22Rv1 (cell line): ENCODE measurements around the gene POTEF.
"Not testable (repeated sequence)": the region's sequence is repeated elsewhere in the genome, so short reads cannot be mapped to it uniquely, and the experiment has no call there.

ENCODE experiments used
- CTCF ChIP-seq: fragments of 450-650 bp; IDR thresholded peaks from 2 replicates; pipeline ENCODE4 v1.5.1; 2017; ENCODE audit warnings: mild to moderate bottlenecking
- ZFX ChIP-seq: fragments of 450-650 bp; IDR thresholded peaks from 2 replicates; pipeline ENCODE4 v1.6.1; 2017; ENCODE audit warnings: antibody characterized with exemption, borderline replicate concordance

DNA sequence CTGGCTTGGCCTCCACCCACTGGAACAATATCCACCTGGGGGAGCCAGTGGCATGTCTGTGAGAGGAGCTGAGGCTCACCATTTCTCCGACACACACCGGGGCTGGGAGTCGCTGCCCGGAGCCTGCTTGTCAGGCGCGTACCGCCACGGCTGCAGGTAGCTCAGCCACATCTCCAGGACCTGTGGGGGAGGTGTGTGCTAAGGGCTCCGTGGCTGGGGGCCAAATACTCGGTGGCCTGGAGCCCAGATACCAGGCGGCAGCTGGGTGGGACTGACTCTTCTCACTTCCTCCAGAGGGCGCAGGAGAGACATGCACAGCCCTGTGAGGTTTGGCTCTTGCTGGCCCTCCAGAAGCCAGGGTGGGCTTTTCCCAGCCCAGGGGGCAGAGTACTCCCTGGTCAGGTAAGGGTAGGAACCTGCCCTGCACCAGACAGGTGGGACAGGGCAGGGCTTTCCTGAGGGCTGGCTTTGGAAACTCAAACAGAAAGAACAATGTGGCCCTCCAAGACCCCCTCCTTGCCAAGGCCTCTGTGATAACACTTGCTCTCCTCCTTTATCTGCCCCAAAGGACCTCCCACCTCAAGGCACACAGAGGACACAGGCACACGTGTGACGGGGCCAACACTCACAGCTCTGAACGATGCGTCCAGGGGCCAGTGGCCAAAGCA, 27.1 kb upstream of the POTEF start:
- TF ChIP-seq CTCF = peak; percentile 61
- not testable (repeated sequence) for TF ChIP-seq ZFX
